ENCODE measurements around the gene BOK. TPM values are rescaled to one million over a fixed set of nuclear protein-coding genes. Genes with fewer than 3 reads are reported as not detected.

BOK gene
- total and polyA plus RNA-seq, 2 donors (not counting 3 experiments of a cell fraction or from before 2014, with no cell fraction given): 76.0 to 95.5 TPM

DNA sequence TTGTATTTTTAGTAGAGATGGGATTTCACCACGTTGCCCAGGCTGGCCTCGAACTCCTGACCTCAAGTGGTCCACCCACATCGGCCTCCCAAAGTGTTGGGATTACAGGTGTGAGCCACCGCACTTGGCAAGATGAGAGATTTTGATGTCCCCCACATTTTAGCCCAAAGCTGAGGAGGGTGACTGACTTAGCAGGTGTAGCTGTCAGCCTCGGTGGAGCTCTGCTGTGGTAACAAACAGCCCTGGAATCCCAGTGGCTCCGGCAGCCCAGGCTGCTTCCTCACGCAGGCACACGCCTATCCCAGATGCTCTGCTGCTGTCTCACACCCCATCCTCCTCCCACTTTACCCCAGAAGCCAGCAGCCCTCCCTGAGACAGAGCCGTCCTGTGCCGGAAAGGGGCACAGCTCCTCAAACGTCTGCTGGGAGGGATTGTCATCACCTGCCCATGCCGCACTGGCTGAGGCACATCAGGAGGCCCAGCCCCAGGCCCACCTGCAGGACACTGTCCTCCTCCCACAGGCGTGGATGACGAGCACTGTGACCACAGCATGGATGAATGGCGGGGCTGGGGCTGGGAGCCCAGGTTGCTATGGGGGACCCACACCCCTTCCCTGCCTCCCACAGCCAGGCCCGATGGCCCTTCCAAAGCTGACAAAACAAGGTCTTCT, 10.6 kb upstream of the BOK start:
- H3K9ac ChIP-seq (replicated peaks; ENCODE audit: extremely low read depth, insufficient read depth, low read length): peak overlapping the region; percentile 16
- H3K27ac ChIP-seq (ENCODE audit: insufficient read depth, low read depth, low read length): peak overlapping the region; percentile 61
- H3K9me3 ChIP-seq (replicated peaks; ENCODE audit: control insufficient read depth, insufficient read depth, low read length): no peaks in the 10 kb centered on the region
- no peaks in the 10 kb centered on the region for H3K9me1 ChIP-seq (replicated peaks; ENCODE audit: control insufficient read depth, extremely low read depth, insufficient read depth, low read length)
- dilution Hi-C loops (cut with MboI; ENCODE audit: extremely low pct_ligation_motif_present, low sequenced_read_pairs): no loop called here
- no peaks in the 10 kb centered on the region for H3K27me3 ChIP-seq (ENCODE audit: control insufficient read depth in 2 of 2, insufficient read depth in 2 of 2, low read length in 2 of 2)
- H3K79me2 ChIP-seq (ENCODE audit: control insufficient read depth, insufficient read depth, low read length): no peaks in the 10 kb centered on the region
- intact Hi-C loops (cut with micrococcal nuclease): loop anchor here (1.0 kb wide), 3 partner anchors 10 to 88 kb away; partner anchors contain the start of genes BOK and STK25
- DNase-seq (ENCODE audit: low read depth, low spot score) (no peak), FAIRE-seq (no peak)
- no peaks in the 10 kb centered on the region for H4K20me1 ChIP-seq (replicated peaks; ENCODE audit: control insufficient read depth, extremely low read depth, insufficient read depth, low read length)
- ChIA-PET POLR2A (interaction anchor here (1.0 to 1.5 kb wide), 2 partner anchors 9 to 11 kb away, joined by 3 to 8 read pairs; partner anchors contain the start of gene BOK), CTCF (interaction anchor here (0.6 to 2.2 kb wide), 4 partner anchors 10 to 40 kb away, joined by 4 to 7 read pairs (median 6); partner anchors contain the start of genes BOK and STK25)
- no peak overlapping the region for H3K4me3 ChIP-seq (replicated peaks in 1 of 3; ENCODE audit: insufficient read depth in 1 of 3, low read depth in 1 of 3, low read length in 3 of 3)
- no peak overlapping the region for H2AFZ ChIP-seq (ENCODE audit: low read depth, low read length)
- peaks cover 33% of the 10 kb centered on the region for H3K4me1 ChIP-seq (ENCODE audit: control insufficient read depth, extremely low read depth, insufficient read depth, low read length)
- BruUV-seq (replicated peaks): no TSS peak
- no peak overlapping the region for H3K4me2 ChIP-seq (ENCODE audit: insufficient read depth, low read length)
- TF ChIP-seq, protein P1, sequence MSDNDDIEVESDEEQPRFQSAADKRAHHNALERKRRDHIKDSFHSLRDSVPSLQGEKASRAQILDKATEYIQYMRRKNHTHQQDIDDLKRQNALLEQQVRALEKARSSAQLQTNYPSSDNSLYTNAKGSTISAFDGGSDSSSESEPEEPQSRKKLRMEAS (IDR thresholded peaks at IDR 0.05; ENCODE audit: insufficient read depth, insufficient read length): no peak
- TF ChIP-seq MYC (IDR thresholded peaks at IDR 0.05; ENCODE audit: low read depth, low read length): no peak
- no peak for TF ChIP-seq POLR2AphosphoS5 (IDR thresholded peaks at IDR 0.05; ENCODE audit: insufficient read depth, low read depth, low read length)
- no peak for TF ChIP-seq POLR2A (IDR thresholded peaks at IDR 0.05; ENCODE audit: low read depth, low read length)
- H3K36me3 ChIP-seq (ENCODE audit: control insufficient read depth in 2 of 2, extremely low read depth in 1 of 2, insufficient read depth in 2 of 2, low read length in 2 of 2): no peaks in the 10 kb centered on the region

DNA sequence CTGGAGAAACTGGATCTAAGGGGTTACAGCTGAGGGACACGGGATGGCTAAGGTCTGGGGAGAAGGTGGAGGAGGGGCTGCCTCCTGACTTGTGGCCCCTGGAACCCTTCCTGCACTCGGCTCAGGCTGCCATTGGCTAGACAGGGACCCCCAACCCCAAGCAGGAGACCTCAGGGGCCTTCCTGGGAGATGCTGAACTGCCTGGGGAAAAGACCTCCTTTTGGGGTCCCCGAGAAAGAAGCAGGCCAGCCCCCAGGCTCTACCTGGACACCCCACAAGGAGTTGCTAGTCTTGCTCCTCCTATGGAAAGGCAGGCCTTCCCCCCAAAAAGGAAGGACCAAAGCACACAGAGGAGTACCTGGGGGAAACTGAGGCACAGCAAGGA, 10.1 kb upstream of the BOK start:
- DNase-seq (ENCODE audit: low read depth, low spot score): no peak
- H4K20me1 ChIP-seq (replicated peaks; ENCODE audit: control insufficient read depth, extremely low read depth, insufficient read depth, low read length): no peaks in the 10 kb centered on the region
- intact Hi-C loops (cut with micrococcal nuclease): no loop called here
- H3K36me3 ChIP-seq (ENCODE audit: control insufficient read depth in 2 of 2, extremely low read depth in 1 of 2, insufficient read depth in 2 of 2, low read length in 2 of 2): no peaks in the 10 kb centered on the region
- BruUV-seq (replicated peaks): no TSS peak
- H3K9me3 ChIP-seq (replicated peaks; ENCODE audit: control insufficient read depth, insufficient read depth, low read length): no peaks in the 10 kb centered on the region
- ChIA-PET POLR2A (no interaction called here), CTCF (interaction anchor here (1.0 to 1.2 kb wide), 2 partner anchors 10 to 13 kb away, joined by 4 to 7 read pairs; partner anchors contain the start of gene BOK)
- no peak for TF ChIP-seq MYC (IDR thresholded peaks at IDR 0.05; ENCODE audit: low read depth, low read length)
- TF ChIP-seq POLR2AphosphoS5 (IDR thresholded peaks at IDR 0.05; ENCODE audit: insufficient read depth, low read depth, low read length): no peak
- no peak for TF ChIP-seq POLR2A (IDR thresholded peaks at IDR 0.05; ENCODE audit: low read depth, low read length)
- TF ChIP-seq GATA2 (IDR thresholded peaks at IDR 0.05; ENCODE audit: insufficient read depth, insufficient read length, low read depth, low read length): no peak
- TF ChIP-seq, protein P1 (IDR thresholded peaks at IDR 0.05; ENCODE audit: insufficient read depth, insufficient read length): no peak
- TF ChIP-seq EZH2 (IDR thresholded peaks at IDR 0.05; ENCODE audit: borderline replicate concordance, low read depth, low read length, severe bottlenecking): no peak
- TF ChIP-seq, protein P2, sequence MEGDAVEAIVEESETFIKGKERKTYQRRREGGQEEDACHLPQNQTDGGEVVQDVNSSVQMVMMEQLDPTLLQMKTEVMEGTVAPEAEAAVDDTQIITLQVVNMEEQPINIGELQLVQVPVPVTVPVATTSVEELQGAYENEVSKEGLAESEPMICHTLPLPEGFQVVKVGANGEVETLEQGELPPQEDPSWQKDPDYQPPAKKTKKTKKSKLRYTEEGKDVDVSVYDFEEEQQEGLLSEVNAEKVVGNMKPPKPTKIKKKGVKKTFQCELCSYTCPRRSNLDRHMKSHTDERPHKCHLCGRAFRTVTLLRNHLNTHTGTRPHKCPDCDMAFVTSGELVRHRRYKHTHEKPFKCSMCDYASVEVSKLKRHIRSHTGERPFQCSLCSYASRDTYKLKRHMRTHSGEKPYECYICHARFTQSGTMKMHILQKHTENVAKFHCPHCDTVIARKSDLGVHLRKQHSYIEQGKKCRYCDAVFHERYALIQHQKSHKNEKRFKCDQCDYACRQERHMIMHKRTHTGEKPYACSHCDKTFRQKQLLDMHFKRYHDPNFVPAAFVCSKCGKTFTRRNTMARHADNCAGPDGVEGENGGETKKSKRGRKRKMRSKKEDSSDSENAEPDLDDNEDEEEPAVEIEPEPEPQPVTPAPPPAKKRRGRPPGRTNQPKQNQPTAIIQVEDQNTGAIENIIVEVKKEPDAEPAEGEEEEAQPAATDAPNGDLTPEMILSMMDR (IDR thresholded peaks at IDR 0.05; ENCODE audit: extremely low read depth in 1 of 2, insufficient read depth in 1 of 2, low read depth in 1 of 2, low read length in 2 of 2): no peak
- no peak for TF ChIP-seq FOS (IDR thresholded peaks at IDR 0.05; ENCODE audit: borderline replicate concordance, insufficient read depth, low read length)
- TF ChIP-seq JUN (IDR thresholded peaks at IDR 0.05; ENCODE audit: borderline replicate concordance, insufficient read depth, insufficient read length, low read depth): no peak
- no peak for FAIRE-seq
- no peaks in the 10 kb centered on the region for H3K79me2 ChIP-seq (ENCODE audit: control insufficient read depth, insufficient read depth, low read length)
- H3K4me3 ChIP-seq (replicated peaks in 1 of 3; ENCODE audit: insufficient read depth in 1 of 3, low read depth in 1 of 3, low read length in 3 of 3): no peak overlapping the region
- H3K9ac ChIP-seq (replicated peaks; ENCODE audit: extremely low read depth, insufficient read depth, low read length): no peak overlapping the region
- dilution Hi-C loops (cut with MboI; ENCODE audit: extremely low pct_ligation_motif_present, low sequenced_read_pairs): no loop called here
- no peaks in the 10 kb centered on the region for H3K9me1 ChIP-seq (replicated peaks; ENCODE audit: control insufficient read depth, extremely low read depth, insufficient read depth, low read length)
- H3K27ac ChIP-seq (ENCODE audit: insufficient read depth, low read depth, low read length): no peak overlapping the region
- H2AFZ ChIP-seq (ENCODE audit: low read depth, low read length): no peak overlapping the region
- no peaks in the 10 kb centered on the region for H3K27me3 ChIP-seq (ENCODE audit: control insufficient read depth in 2 of 2, insufficient read depth in 2 of 2, low read length in 2 of 2)
- no peak overlapping the region for H3K4me2 ChIP-seq (ENCODE audit: insufficient read depth, low read length)
- H3K4me1 ChIP-seq (ENCODE audit: control insufficient read depth, extremely low read depth, insufficient read depth, low read length): peaks cover 33% of the 10 kb centered on the region
